Endothelial cell of umbilical vein (primary cell): ENCODE measurements around the gene C11orf58.

Experiments used
- CTCF ChIP-seq, 2 donors: IDR thresholded peaks; 1 replicate in 1 of 2; 2 replicates in 1 of 2; pipeline ENCODE4 v1.5.1; 2011; ENCODE audit warnings: low read length in 2 of 2, mild to moderate bottlenecking in 2 of 2, moderate library complexity in 2 of 2, control low read depth in 1 of 2, inconsistent platforms in 1 of 2, low read depth in 1 of 2; ENCODE audit not compliant: insufficient read depth in 1 of 2; ENCODE audit errors: extremely low read depth in 1 of 2
- EZH2 ChIP-seq: IDR thresholded peaks from 2 replicates; pipeline ENCODE4 v1.6.1; 2012; ENCODE audit warnings: borderline replicate concordance, low read depth, mild to moderate bottlenecking, moderate library complexity, low read length, inconsistent platforms; ENCODE audit not compliant: severe bottlenecking
- GATA2 ChIP-seq: IDR thresholded peaks from 2 replicates; pipeline ENCODE4 v1.7.0; 2011; ENCODE audit warnings: low read depth, mild to moderate bottlenecking, moderate library complexity, mixed read lengths, low read length; ENCODE audit not compliant: insufficient read length, insufficient read depth
- MYC ChIP-seq: IDR thresholded peaks from one replicate; pipeline ENCODE4 v1.6.1; 2011; ENCODE audit warnings: mild to moderate bottlenecking, low read depth, low read length

GRCh38 chr11:16787035-16787742, 48.7 kb downstream of the C11orf58 start:
- TF ChIP-seq EZH2 (no peak), GATA2 (peak; percentile 83), MYC (no peak), CTCF (IDR thresholded peaks at IDR 0.05; ENCODE audit: extremely low read depth in 1 of 2, insufficient read depth in 1 of 2, low read depth in 1 of 2, low read length in 2 of 2) (no peak)
